RWPE2 (cell line): Measurements from ENCODE around the gene POLD1.
"Not testable (repeated sequence)": the region's sequence is repeated elsewhere in the genome, so short reads cannot be mapped to it uniquely, and the experiment has no call there.

Experiments used
- ATAC-seq: fragments of 200-7000 bp; cut with Tn5 transposase; 3 replicates; pipeline ENCODE4 v1.9.1; 2021; ENCODE audit warnings: low read depth
- DNase-seq: peaks from one replicate; pipeline ENCODE4 v3.0.0-alpha.2; 2020; ENCODE audit warnings: low spot score
- H3K27ac ChIP-seq: fragments of 450-650 bp; 2 replicates; pipeline ENCODE4 v1.5.1; 2017; ENCODE audit warnings: mild to moderate bottlenecking; ENCODE audit not compliant: poor library complexity, severe bottlenecking
- H3K27me3 ChIP-seq: fragments of 250-450 bp; sonication (Bioruptor Pico); 2 replicates; pipeline ENCODE4 v1.5.1; 2021; ENCODE audit warnings: mild to moderate bottlenecking, moderate library complexity; ENCODE audit not compliant: insufficient read depth, poor library complexity, severe bottlenecking
- H3K36me3 ChIP-seq: fragments of 250-450 bp; sonication (Bioruptor Pico); 2 replicates; pipeline ENCODE4 v1.5.1; 2020; ENCODE audit warnings: low read depth, mild to moderate bottlenecking, moderate library complexity
- H3K4me1 ChIP-seq: fragments of 250-450 bp; sonication (Bioruptor Pico); 2 replicates; pipeline ENCODE4 v1.5.1; 2021; ENCODE audit warnings: mild to moderate bottlenecking, moderate library complexity; ENCODE audit not compliant: insufficient read depth, poor library complexity, severe bottlenecking
- H3K4me3 ChIP-seq: fragments of 250-450 bp; sonication (Bioruptor Pico); 2 replicates; pipeline ENCODE4 v1.5.1; 2021; ENCODE audit warnings: mild to moderate bottlenecking, moderate library complexity; ENCODE audit not compliant: severe bottlenecking
- H3K9me3 ChIP-seq: fragments of 250-450 bp; sonication (Bioruptor Pico); 2 replicates; pipeline ENCODE4 v1.5.1; 2021; ENCODE audit warnings: mild to moderate bottlenecking, moderate library complexity; ENCODE audit not compliant: severe bottlenecking
- CTCF ChIP-seq: fragments of 450-650 bp; IDR thresholded peaks from one replicate; pipeline ENCODE4 v1.5.1; 2017; ENCODE audit warnings: mild to moderate bottlenecking, moderate library complexity; ENCODE audit not compliant: poor library complexity, severe bottlenecking

Gene POLD1

GRCh38 chr19:50387176-50387867, 3.2 kb downstream of the POLD1 start:
- Histone ChIP-seq H3K9me3 (no peaks in the 10 kb centered on the region), H3K36me3 (peaks cover 44% of the 10 kb centered on the region), H3K4me3 (no peak overlapping the region), H3K27me3 (no peaks in the 10 kb centered on the region), H3K27ac (no peak overlapping the region), H3K4me1 (no peaks in the 10 kb centered on the region)
- TF ChIP-seq CTCF = no peak
- no peak for ATAC-seq
- DNase-seq = no peak

- Histone ChIP-seq H3K27ac (no peak overlapping the region), H3K9me3 (no peaks in the 10 kb centered on the region), H3K36me3 (peaks cover 49% of the 10 kb centered on the region), H3K27me3 (no peaks in the 10 kb centered on the region), H3K4me1 (no peaks in the 10 kb centered on the region), H3K4me3 (no peak overlapping the region)
- no peak for TF ChIP-seq CTCF
- ATAC-seq (no peak), DNase-seq (no peak)
Measured at GRCh38 chr19:50387868-50388245, 3.7 kb downstream of the POLD1 start.

GRCh38 chr19:50390295-50390694, 6.1 kb downstream of the POLD1 start:
- H3K4me3 ChIP-seq, H3K27me3 ChIP-seq, DNase-seq, H3K27ac ChIP-seq, ATAC-seq, H3K9me3 ChIP-seq, H3K4me1 ChIP-seq: not testable (repeated sequence)
- H3K36me3 ChIP-seq = peaks cover 65% of the 10 kb centered on the region

- not testable (repeated sequence) for ATAC-seq, H3K9me3 ChIP-seq, H3K4me3 ChIP-seq, H3K4me1 ChIP-seq, H3K27ac ChIP-seq, H3K27me3 ChIP-seq, DNase-seq
- peaks cover 65% of the 10 kb centered on the region for H3K36me3 ChIP-seq
Measured at GRCh38 chr19:50390952-50391351, 6.8 kb downstream of the POLD1 start.

GRCh38 chr19:50392759-50393158, 8.6 kb downstream of the POLD1 start:
- no peaks in the 10 kb centered on the region for H3K9me3 ChIP-seq
- H3K36me3 ChIP-seq = peaks cover 54% of the 10 kb centered on the region
- H3K27ac ChIP-seq = no peak overlapping the region
- H3K4me3 ChIP-seq = no peak overlapping the region
- ATAC-seq (no peak), DNase-seq (no peak)
- H3K4me1 ChIP-seq = no peaks in the 10 kb centered on the region
- TF ChIP-seq CTCF = no peak
- no peaks in the 10 kb centered on the region for H3K27me3 ChIP-seq

- no peak for TF ChIP-seq CTCF
- ATAC-seq (no peak), DNase-seq (no peak)
- no peak overlapping the region for H3K27ac ChIP-seq
- no peaks in the 10 kb centered on the region for H3K9me3 ChIP-seq
- H3K4me1 ChIP-seq = no peaks in the 10 kb centered on the region
- no peak overlapping the region for H3K4me3 ChIP-seq
- peaks cover 46% of the 10 kb centered on the region for H3K36me3 ChIP-seq
- H3K27me3 ChIP-seq = no peaks in the 10 kb centered on the region
Measured at GRCh38 chr19:50393589-50393988, 9.4 kb downstream of the POLD1 start.
